ENCODE measurements around the gene CASP2. TPM values are rescaled to one million over a fixed set of nuclear protein-coding genes. Genes with fewer than 3 reads are reported as not detected.
A peak's percentile ranks its signal among the peaks of the same experiment; 100 is the strongest.

Gene CASP2
- total and polyA plus RNA-seq, 3 experiments from 2014 or later, result 23.0 to 107 (median 105) TPM

DNA sequence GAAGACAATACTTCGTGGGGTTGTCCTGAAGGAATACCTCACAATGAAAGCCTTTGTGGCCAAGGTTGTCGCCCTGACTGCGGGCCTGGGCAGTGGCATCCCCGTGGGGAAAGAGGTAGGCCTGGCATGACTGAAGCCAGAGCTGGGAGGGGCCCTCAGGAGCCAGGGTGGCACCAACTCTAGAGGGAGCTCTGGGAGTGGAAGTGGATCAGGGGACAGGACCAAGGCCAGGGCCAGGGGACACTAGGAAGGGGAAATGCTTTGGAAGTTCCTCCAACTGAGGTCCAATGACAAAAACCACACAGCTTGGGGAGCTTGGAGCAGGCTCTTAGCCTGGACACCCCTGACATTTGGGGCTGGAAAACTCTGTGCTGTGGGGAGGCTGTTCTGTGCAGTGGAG, 33.6 kb downstream of the CASP2 start:
- H3K4me1 Mint-ChIP-seq, result peaks cover 12 to 14% (median 14%) of the 10 kb centered on the region in 3 donors
- peaks cover 3 to 9% of the 10 kb centered on the region in 2 donors for H3K27me3 Mint-ChIP-seq
- no peaks in the 10 kb centered on the region for H3K36me3 ChIP-seq (ENCODE audit: insufficient read depth, low read length)
- no peaks in the 10 kb centered on the region for H3K9me3 ChIP-seq (ENCODE audit: low read length)
- POLR2A ChIA-PET, result no interaction called here
- CTCF ChIA-PET, result interaction anchor here (1.0 to 1.7 kb wide), 4 partner anchors 12 to 30 kb away, joined by 3 to 4 read pairs (median 3); no protein-coding TSS in a partner anchor
- H3K4me1 ChIP-seq (ENCODE audit: insufficient read depth, low read length), result no peaks in the 10 kb centered on the region
- H3K4me3 Mint-ChIP-seq, result no peak overlapping the region
- H3K27ac Mint-ChIP-seq, result peak overlapping the region in 1 of 8 donors; percentile 52
- H3K36me3 Mint-ChIP-seq, result no peaks in the 10 kb centered on the region
- H3K27me3 ChIP-seq (ENCODE audit: insufficient read depth, low read length, poor library complexity, severe bottlenecking), result no peaks in the 10 kb centered on the region
- no peak overlapping the region for H3K27ac ChIP-seq (ENCODE audit: low read depth, low read length)
- no peak for DNase-seq
- H3K4me3 ChIP-seq (ENCODE audit: low read length), result no peak overlapping the region
- no peaks in the 10 kb centered on the region for H3K9me3 Mint-ChIP-seq

DNA sequence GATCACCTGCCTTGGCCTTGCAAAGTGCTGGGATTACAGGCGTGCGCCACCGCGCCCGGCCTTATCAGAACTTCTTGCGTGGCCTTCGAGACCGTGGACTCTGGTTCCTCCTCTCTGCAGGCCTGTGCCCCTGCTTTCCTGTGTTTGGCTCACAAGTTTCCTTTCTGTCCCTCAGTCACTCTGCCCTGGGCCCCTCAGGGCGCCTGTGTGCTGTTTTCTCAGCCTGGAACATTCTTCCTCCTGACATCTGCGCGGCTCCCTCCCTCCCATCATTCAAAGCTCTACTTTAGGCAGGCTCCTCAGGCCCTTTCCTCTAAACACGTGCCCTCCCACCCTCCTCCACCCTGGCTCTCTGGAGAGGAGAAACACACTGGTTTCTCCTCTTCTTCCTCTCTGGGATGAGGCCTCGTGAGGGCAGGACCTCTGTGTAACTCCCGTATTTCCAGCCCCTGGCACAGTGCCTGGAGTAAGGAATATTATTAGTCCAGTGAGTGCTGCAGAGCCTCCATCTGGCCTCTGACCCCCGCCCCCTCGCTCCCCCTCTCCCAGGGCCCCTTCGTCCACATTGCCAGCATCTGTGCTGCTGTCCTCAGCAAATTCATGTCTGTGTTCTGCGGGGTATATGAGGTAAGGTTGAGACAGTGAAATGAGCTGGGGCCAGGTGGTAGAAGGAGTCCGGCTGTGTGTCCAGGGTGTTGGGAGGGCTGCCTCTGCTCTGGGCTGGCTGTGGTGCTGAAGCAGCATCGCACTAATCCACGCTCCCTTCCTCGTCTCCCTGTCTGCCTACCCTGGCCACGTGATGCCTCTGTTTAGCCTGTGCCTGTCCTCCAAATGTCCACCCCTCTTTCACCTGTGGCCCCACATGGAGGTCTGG, 34.8 kb downstream of the CASP2 start:
- peaks cover 0 to 9% of the 10 kb centered on the region in 2 donors for H3K27me3 Mint-ChIP-seq
- peaks cover 12 to 14% (median 14%) of the 10 kb centered on the region in 3 donors for H3K4me1 Mint-ChIP-seq
- H3K4me3 Mint-ChIP-seq, result no peak overlapping the region
- H3K27ac ChIP-seq (ENCODE audit: low read depth, low read length), result no peak overlapping the region
- H3K4me3 ChIP-seq (ENCODE audit: low read length), result no peak overlapping the region
- ChIA-PET POLR2A (no interaction called here), CTCF (interaction anchor here (2.1 kb wide), 1 partner anchor 23 kb away, joined by 7 read pairs; no protein-coding TSS in a partner anchor)
- H3K27ac Mint-ChIP-seq, result peak overlapping the region in 2 of 8 donors; percentile 40 to 43
- no peaks in the 10 kb centered on the region for H3K27me3 ChIP-seq (ENCODE audit: insufficient read depth, low read length, poor library complexity, severe bottlenecking)
- H3K9me3 Mint-ChIP-seq, result no peaks in the 10 kb centered on the region
- no peak for DNase-seq
- no peaks in the 10 kb centered on the region for H3K36me3 Mint-ChIP-seq
- H3K9me3 ChIP-seq (ENCODE audit: low read length), result no peaks in the 10 kb centered on the region
- no peaks in the 10 kb centered on the region for H3K36me3 ChIP-seq (ENCODE audit: insufficient read depth, low read length)
- no peaks in the 10 kb centered on the region for H3K4me1 ChIP-seq (ENCODE audit: insufficient read depth, low read length)

DNA sequence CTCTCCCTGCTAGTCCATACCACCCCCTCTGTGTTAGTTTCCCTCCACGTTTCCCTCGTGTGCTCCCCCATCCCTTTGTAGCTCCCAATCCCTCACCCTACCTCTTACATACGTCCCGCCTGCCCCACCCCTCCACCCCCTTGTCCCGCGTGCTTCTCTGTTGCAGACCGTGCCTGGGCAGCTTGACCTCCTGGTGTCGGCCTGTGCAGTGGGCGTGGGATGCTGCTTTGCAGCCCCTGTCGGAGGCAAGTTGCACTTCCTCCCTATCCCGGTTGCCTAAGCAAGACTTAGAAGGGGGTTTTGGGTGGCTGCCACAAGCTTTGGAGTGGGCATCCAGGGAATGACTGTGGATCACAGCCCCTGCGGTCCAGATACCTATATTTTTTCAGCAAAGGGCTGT, 35.5 kb downstream of the CASP2 start:
- Histone ChIP-seq H3K27ac (ENCODE audit: low read depth, low read length) (no peak overlapping the region), H3K9me3 (ENCODE audit: low read length) (no peaks in the 10 kb centered on the region), H3K4me1 (ENCODE audit: insufficient read depth, low read length) (no peaks in the 10 kb centered on the region), H3K36me3 (ENCODE audit: insufficient read depth, low read length) (no peaks in the 10 kb centered on the region), H3K27me3 (ENCODE audit: insufficient read depth, low read length, poor library complexity, severe bottlenecking) (no peaks in the 10 kb centered on the region), H3K4me3 (ENCODE audit: low read length) (no peak overlapping the region)
- DNase-seq, result no peak
- Mint-ChIP-seq H3K4me1 (peaks cover 12 to 14% (median 14%) of the 10 kb centered on the region in 3 donors), H3K27me3 (peaks cover 0 to 9% of the 10 kb centered on the region in 2 donors), H3K9me3 (no peaks in the 10 kb centered on the region), H3K27ac (peak overlapping the region in 1 of 8 donors; percentile 43), H3K4me3 (no peak overlapping the region), H3K36me3 (no peaks in the 10 kb centered on the region)
- ChIA-PET CTCF (interaction anchor here (2.1 kb wide), 1 partner anchor 24 kb away, joined by 7 read pairs; no protein-coding TSS in a partner anchor), POLR2A (no interaction called here)

DNA sequence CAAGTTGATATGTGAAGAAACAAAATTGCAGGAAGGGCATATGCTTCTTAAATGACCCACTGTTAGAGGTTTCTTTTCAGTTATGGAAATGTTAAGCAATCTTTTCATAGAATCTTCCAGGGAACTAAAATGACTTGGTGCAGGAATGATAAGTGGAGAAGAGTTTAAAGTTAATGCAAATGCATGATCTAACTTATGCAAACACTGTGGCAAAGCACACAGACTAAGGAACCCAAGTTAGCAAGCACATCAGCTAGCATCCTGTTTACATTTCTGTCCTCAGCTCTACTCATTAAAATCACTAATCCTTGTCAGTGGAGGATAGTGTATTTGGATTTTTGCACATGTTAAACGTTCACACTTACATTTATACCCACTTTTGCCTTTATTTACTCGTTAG, 37.1 kb downstream of the CASP2 start:
- Mint-ChIP-seq H3K27me3 (peaks cover 0 to 5% of the 10 kb centered on the region in 2 donors), H3K4me3 (peak overlapping the region in 1 of 7 donors; percentile 19), H3K36me3 (no peaks in the 10 kb centered on the region), H3K4me1 (peaks cover 12 to 14% (median 14%) of the 10 kb centered on the region in 3 donors), H3K27ac (peak overlapping the region in 4 of 8 donors; percentile 21 to 66 (median 48)), H3K9me3 (no peaks in the 10 kb centered on the region)
- ChIA-PET CTCF (interaction anchor here (1.1 to 2.1 kb wide), 2 partner anchors 25 to 45 kb away, joined by 3 to 7 read pairs; no protein-coding TSS in a partner anchor), POLR2A (no interaction called here)
- no peaks in the 10 kb centered on the region for H3K36me3 ChIP-seq (ENCODE audit: insufficient read depth, low read length)
- H3K9me3 ChIP-seq (ENCODE audit: low read length), result no peaks in the 10 kb centered on the region
- H3K27ac ChIP-seq (ENCODE audit: low read depth, low read length), result no peak overlapping the region
- H3K4me1 ChIP-seq (ENCODE audit: insufficient read depth, low read length), result no peaks in the 10 kb centered on the region
- no peak for DNase-seq
- H3K4me3 ChIP-seq (ENCODE audit: low read length), result no peak overlapping the region
- H3K27me3 ChIP-seq (ENCODE audit: insufficient read depth, low read length, poor library complexity, severe bottlenecking), result no peaks in the 10 kb centered on the region

DNA sequence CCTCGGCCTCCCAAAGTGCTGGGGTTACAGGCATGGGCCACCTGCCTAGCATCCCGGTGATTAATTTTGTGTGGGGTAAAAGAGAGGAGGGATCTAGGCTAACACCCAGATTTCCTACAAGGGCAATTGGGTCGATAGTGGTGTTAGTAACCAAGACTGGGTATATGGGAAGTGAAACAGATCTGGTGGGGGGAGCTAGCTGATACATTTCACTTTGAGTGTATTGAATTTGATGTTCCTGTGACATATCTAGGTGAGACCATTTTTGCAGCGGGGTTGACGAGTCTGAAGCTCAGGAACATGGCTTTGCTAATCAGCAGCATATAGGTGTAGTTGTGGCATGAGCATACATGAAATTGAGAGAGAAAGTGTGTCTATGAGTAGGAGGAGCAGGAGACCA, 39.8 kb downstream of the CASP2 start:
- Mint-ChIP-seq H3K4me1 (peaks cover 12 to 14% (median 14%) of the 10 kb centered on the region in 3 donors), H3K36me3 (no peaks in the 10 kb centered on the region), H3K9me3 (no peaks in the 10 kb centered on the region), H3K4me3 (no peak overlapping the region), H3K27ac (no peak overlapping the region), H3K27me3 (peaks cover 1 to 5% of the 10 kb centered on the region in 2 donors)
- H3K36me3 ChIP-seq (ENCODE audit: insufficient read depth, low read length), result no peaks in the 10 kb centered on the region
- no peak for DNase-seq
- H3K27ac ChIP-seq (ENCODE audit: low read depth, low read length), result no peak overlapping the region
- CTCF ChIA-PET, result interaction anchor here (1.4 to 1.6 kb wide), 2 partner anchors 28 to 87 kb away, joined by 3 to 9 read pairs; no protein-coding TSS in a partner anchor
- no peaks in the 10 kb centered on the region for H3K9me3 ChIP-seq (ENCODE audit: low read length)
- no peak overlapping the region for H3K4me3 ChIP-seq (ENCODE audit: low read length)
- POLR2A ChIA-PET, result no interaction called here
- no peaks in the 10 kb centered on the region for H3K4me1 ChIP-seq (ENCODE audit: insufficient read depth, low read length)
- H3K27me3 ChIP-seq (ENCODE audit: insufficient read depth, low read length, poor library complexity, severe bottlenecking), result peaks cover 3% of the 10 kb centered on the region

DNA sequence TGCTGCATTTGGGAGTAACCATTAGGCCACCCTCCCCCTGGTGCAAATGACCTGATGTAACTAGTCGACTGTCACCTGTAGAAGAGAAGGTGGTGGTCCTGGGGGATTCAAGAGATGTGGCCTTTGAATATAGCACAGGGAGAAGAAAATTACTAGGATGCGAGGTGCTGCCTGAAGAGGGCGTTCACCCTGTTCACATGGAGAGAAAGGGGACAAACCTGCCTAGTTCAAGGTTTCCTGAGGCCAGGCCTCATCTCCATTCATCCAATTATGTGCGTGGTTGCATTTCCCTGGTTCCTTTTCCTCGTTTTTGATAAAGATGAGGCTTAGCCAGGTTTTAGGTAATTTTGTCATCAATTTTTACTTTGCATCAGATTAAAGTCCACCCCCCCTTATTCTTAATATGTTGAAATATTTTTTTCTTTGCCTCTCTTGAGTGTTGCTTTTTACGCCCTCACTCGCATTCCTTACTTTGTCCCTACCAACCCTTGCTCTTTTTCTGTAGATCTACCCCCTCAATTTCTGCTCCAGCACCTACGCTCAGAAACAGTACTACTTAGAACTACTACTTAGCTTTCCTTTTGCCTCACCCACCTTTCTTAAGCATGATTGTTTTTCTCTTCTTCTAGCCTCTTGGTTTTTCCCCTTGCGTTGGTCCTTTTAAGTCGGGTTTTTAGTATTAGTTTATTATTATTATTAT, 41.5 kb downstream of the CASP2 start:
- Histone ChIP-seq H3K4me1 (ENCODE audit: insufficient read depth, low read length) (no peaks in the 10 kb centered on the region), H3K27ac (ENCODE audit: low read depth, low read length) (no peak overlapping the region), H3K27me3 (ENCODE audit: insufficient read depth, low read length, poor library complexity, severe bottlenecking) (peaks cover 3% of the 10 kb centered on the region), H3K9me3 (ENCODE audit: low read length) (no peaks in the 10 kb centered on the region), H3K36me3 (ENCODE audit: insufficient read depth, low read length) (no peaks in the 10 kb centered on the region), H3K4me3 (ENCODE audit: low read length) (no peak overlapping the region)
- DNase-seq, result no peak
- H3K9me3 Mint-ChIP-seq, result no peaks in the 10 kb centered on the region
- H3K4me3 Mint-ChIP-seq, result no peak overlapping the region
- H3K36me3 Mint-ChIP-seq, result no peaks in the 10 kb centered on the region
- CTCF ChIA-PET, result interaction anchor here (1.4 to 1.6 kb wide), 3 partner anchors 19 to 89 kb away, joined by 3 read pairs; no protein-coding TSS in a partner anchor
- H3K27ac Mint-ChIP-seq, result peak overlapping the region in 2 of 8 donors; percentile 1 to 28
- peaks cover 3 to 11% of the 10 kb centered on the region in 2 donors for H3K27me3 Mint-ChIP-seq
- peaks cover 12 to 13% (median 12%) of the 10 kb centered on the region in 3 donors for H3K4me1 Mint-ChIP-seq
- POLR2A ChIA-PET, result no interaction called here

DNA sequence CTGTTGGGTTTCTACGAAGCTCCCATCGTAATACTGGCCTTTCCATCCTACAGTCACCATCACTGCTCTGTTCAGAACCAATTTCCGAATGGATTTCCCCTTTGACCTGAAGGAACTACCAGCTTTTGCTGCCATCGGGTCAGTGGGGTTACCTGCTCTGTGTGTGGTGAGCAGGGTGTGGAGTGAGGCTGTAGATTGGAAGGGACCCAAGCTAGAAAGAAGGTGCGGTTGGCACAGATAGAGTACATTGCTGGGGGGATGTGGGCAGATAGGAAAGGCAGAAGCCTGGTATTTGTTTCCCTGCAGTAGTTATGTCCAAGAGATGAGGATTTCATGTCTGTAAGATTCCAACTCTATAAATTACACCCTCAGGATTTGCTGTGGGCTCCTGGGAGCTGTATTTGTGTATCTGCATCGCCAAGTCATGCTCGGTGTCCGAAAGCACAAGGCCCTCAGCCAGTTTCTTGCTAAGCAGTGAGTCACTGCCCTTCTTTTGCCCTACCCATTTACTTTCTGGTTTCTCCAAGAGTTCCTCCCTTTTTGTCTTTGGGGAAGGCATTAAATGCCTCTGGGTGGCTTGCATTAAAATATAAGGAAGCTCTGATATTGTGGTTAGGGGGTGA, 43.1 kb downstream of the CASP2 start:
- H3K9me3 ChIP-seq (ENCODE audit: low read length), result no peaks in the 10 kb centered on the region
- H3K27ac Mint-ChIP-seq, result no peak overlapping the region
- ChIA-PET CTCF (interaction anchor here (1.2 to 1.6 kb wide), 3 partner anchors 20 to 91 kb away, joined by 3 to 4 read pairs (median 4); no protein-coding TSS in a partner anchor), POLR2A (no interaction called here)
- H3K27me3 Mint-ChIP-seq, result peaks cover 3 to 22% of the 10 kb centered on the region in 2 donors
- H3K4me1 Mint-ChIP-seq, result no peaks in the 10 kb centered on the region
- H3K4me3 Mint-ChIP-seq, result no peak overlapping the region
- no peak for DNase-seq
- H3K27ac ChIP-seq (ENCODE audit: low read depth, low read length), result no peak overlapping the region
- no peaks in the 10 kb centered on the region for H3K36me3 Mint-ChIP-seq
- H3K36me3 ChIP-seq (ENCODE audit: insufficient read depth, low read length), result no peaks in the 10 kb centered on the region
- no peaks in the 10 kb centered on the region for H3K9me3 Mint-ChIP-seq
- no peak overlapping the region for H3K4me3 ChIP-seq (ENCODE audit: low read length)
- peaks cover 3% of the 10 kb centered on the region for H3K27me3 ChIP-seq (ENCODE audit: insufficient read depth, low read length, poor library complexity, severe bottlenecking)
- no peaks in the 10 kb centered on the region for H3K4me1 ChIP-seq (ENCODE audit: insufficient read depth, low read length)
